Upper lobe of left lung (tissue), 4 donors: ENCODE data around the gene TRIP10.

ENCODE experiments used
- EP300 ChIP-seq, 4 donors: sonication (generic); formaldehyde crosslinking; IDR thresholded peaks; one replicate each; pipeline ENCODE4 v1.5.1; 2017; ENCODE audit warnings: antibody characterized with exemption in 4 of 4, control low read depth in 2 of 4
- POLR2AphosphoS5 ChIP-seq, 2 donors: sonication (generic); formaldehyde crosslinking; IDR thresholded peaks; one replicate each; pipeline ENCODE4 v1.5.1; 2017; ENCODE audit warnings: antibody characterized with exemption in 2 of 2
- TF ChIP-seq, protein P1 (sequence below), 6 experiments: fragments of 450-650 bp in 4 of 6; fragments of 200-600 bp in 2 of 6; sonication (generic) in 2 of 6; IDR thresholded peaks; one replicate each; pipeline ENCODE4 v1.5.1; 2016 to 2019; ENCODE audit warnings: antibody characterized with exemption in 6 of 6

DNA sequence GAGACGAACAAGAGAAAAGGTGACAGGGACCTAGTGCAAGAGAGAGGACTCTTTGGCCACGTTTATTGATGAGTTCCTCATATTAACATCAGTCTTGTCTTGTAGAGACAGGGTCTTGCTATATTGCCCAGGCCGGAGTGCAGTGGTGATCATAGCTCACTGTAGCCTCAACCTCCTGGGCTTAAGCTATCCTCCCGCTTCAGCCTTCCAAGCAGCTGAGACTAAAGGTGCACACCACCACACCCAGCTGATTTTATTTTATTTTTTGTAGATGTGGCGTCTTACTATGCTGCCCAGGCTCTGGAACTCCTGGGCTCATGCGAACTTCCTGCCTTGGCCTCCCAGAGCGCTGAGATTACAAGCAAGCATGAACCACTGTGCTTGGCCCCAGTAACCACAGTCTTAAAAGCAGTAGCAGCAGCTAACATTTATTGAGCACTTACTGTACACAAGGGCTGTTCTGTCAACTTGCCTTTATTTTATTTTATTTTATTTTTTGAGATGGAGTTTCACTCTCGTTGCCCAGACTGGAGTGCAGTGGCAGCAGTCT lies 28.8 kb downstream of the TRIP10 start:
- TF ChIP-seq, protein P1, sequence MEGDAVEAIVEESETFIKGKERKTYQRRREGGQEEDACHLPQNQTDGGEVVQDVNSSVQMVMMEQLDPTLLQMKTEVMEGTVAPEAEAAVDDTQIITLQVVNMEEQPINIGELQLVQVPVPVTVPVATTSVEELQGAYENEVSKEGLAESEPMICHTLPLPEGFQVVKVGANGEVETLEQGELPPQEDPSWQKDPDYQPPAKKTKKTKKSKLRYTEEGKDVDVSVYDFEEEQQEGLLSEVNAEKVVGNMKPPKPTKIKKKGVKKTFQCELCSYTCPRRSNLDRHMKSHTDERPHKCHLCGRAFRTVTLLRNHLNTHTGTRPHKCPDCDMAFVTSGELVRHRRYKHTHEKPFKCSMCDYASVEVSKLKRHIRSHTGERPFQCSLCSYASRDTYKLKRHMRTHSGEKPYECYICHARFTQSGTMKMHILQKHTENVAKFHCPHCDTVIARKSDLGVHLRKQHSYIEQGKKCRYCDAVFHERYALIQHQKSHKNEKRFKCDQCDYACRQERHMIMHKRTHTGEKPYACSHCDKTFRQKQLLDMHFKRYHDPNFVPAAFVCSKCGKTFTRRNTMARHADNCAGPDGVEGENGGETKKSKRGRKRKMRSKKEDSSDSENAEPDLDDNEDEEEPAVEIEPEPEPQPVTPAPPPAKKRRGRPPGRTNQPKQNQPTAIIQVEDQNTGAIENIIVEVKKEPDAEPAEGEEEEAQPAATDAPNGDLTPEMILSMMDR (IDR thresholded peaks at IDR 0.05): no peak
- TF ChIP-seq EP300 (IDR thresholded peaks at IDR 0.05): no peak
- no peak for TF ChIP-seq POLR2AphosphoS5 (IDR thresholded peaks at IDR 0.05)
